Hepatocyte (in vitro differentiated cells): ENCODE measurements around the gene ST14. TPM values are rescaled to one million over a fixed set of nuclear protein-coding genes. Genes with fewer than 3 reads are reported as not detected.

ENCODE experiments used
- DNase-seq: peaks from one replicate; pipeline ENCODE4 v3.0.0-alpha.2; 2016; ENCODE audit warnings: low spot score
- H2AFZ ChIP-seq: fragments of 200-600 bp; sonication (generic); 2 replicates; pipeline ENCODE4 v1.6.0; 2016; ENCODE audit warnings: antibody characterized with exemption, mild to moderate bottlenecking
- H3K27ac ChIP-seq: fragments of 200-600 bp; sonication (generic); 2 replicates; pipeline ENCODE4 v1.5.1; 2016; ENCODE audit warnings: mild to moderate bottlenecking
- H3K27me3 ChIP-seq: fragments of 200-600 bp; sonication (generic); 2 replicates; pipeline ENCODE4 v1.6.1; 2016
- H3K36me3 ChIP-seq: fragments of 200-600 bp; sonication (generic); replicated peaks from 2 replicates; pipeline ENCODE4 v1.5.1; 2016; ENCODE audit warnings: low read depth; ENCODE audit not compliant: insufficient read depth
- H3K4me1 ChIP-seq: fragments of 200-600 bp; sonication (generic); 2 replicates; pipeline ENCODE4 v1.5.1; 2016; ENCODE audit warnings: mild to moderate bottlenecking, moderate library complexity; ENCODE audit not compliant: insufficient read depth
- H3K4me2 ChIP-seq: fragments of 200-600 bp; sonication (generic); 2 replicates; pipeline ENCODE4 v1.6.0; 2016
- H3K4me3 ChIP-seq: fragments of 200-600 bp; sonication (generic); 2 replicates; pipeline ENCODE4 v1.5.1; 2016; ENCODE audit warnings: mild to moderate bottlenecking
- H3K79me2 ChIP-seq: fragments of 200-600 bp; sonication (generic); 2 replicates; pipeline ENCODE4 v1.6.0; 2017; ENCODE audit warnings: mild to moderate bottlenecking
- H3K9me2 ChIP-seq: fragments of 200-600 bp; sonication (generic); replicated peaks from 2 replicates; pipeline ENCODE4 v1.6.0; 2017; ENCODE audit warnings: mild to moderate bottlenecking; ENCODE audit not compliant: insufficient read depth
- H3K9me3 ChIP-seq: fragments of 200-600 bp; sonication (generic); 2 replicates; pipeline ENCODE4 v1.5.1; 2016; ENCODE audit warnings: low read depth, mild to moderate bottlenecking
- H4K20me1 ChIP-seq: fragments of 200-600 bp; sonication (generic); 2 replicates; pipeline ENCODE4 v1.6.0; 2016; ENCODE audit warnings: mild to moderate bottlenecking; ENCODE audit not compliant: insufficient read depth, poor library complexity, severe bottlenecking
- CTCF ChIP-seq: fragments of 200-600 bp; sonication (generic); IDR thresholded peaks from 2 replicates; pipeline ENCODE4 v1.5.1; 2016; ENCODE audit warnings: antibody characterized with exemption, mild to moderate bottlenecking; ENCODE audit not compliant: poor library complexity
- EZH2 ChIP-seq: fragments of 200-600 bp; sonication (generic); IDR thresholded peaks from 2 replicates; pipeline ENCODE4 v1.6.1; 2016; ENCODE audit warnings: antibody characterized with exemption, mild to moderate bottlenecking, borderline replicate concordance
- EZH2phosphoT487 ChIP-seq: fragments of 200-600 bp; sonication (generic); IDR thresholded peaks from one replicate; pipeline ENCODE4 v1.6.1; 2018; ENCODE audit warnings: antibody characterized with exemption, mild to moderate bottlenecking, low read depth, moderate library complexity; ENCODE audit not compliant: unreplicated experiment, severe bottlenecking
- WGBS: methylation state at CpG from one replicate; pipeline ENCODE4 v1.1.6; 2016; ENCODE audit warnings: low lambda C conversion rate; ENCODE audit errors: missing lambda C conversion rate; 5-methylcytosine and 5-hydroxymethylcytosine counted together
- polyA plus RNA-seq: library from polyadenylated mRNA; unstranded; fragments of >200 nt; fragmentation: Nextera tagmentation; extraction: Ambion mirVana; gene quantifications from 2 replicates; pipeline ENCODE4 v1.2.1, GENCODE V29; 2016
- total RNA-seq: library from RNA; depleted of rRNA; stranded (reverse); fragments of >200 nt; gene quantifications from 2 replicates; pipeline ENCODE4 v1.2.3, GENCODE V29; 2014

The ST14 gene
- total and polyA plus RNA-seq, 2 experiments from 2014 or later, result 85.2 to 93.3 TPM

DNA sequence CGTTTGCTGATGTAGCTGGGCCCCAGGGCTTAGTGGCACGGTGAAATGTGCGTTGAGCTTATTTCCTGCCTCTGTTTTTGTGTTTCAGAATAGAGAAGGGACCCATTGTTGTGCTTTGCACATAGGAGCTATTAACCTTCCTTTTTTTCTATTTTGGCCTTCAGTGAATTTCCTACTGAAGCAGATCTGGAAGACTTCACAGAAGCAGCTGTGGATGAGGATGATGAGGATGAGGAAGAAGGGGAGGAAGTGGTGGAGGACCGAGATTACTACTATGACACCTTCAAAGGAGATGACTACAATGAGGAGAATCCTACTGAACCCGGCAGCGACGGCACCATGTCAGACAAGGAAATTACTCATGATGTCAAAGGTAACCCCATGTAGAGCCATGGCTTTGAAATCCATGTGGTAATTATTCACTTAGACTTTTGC, 37.4 kb upstream of the ST14 start:
- H3K27me3 ChIP-seq, result no peaks in the 10 kb centered on the region
- H3K36me3 ChIP-seq, result no peaks in the 10 kb centered on the region
- DNase-seq, result no peak
- H3K4me2 ChIP-seq, result no peak overlapping the region
- peaks cover 41% of the 10 kb centered on the region for H3K79me2 ChIP-seq
- H2AFZ ChIP-seq, result no peak overlapping the region
- no peaks in the 10 kb centered on the region for H3K9me2 ChIP-seq
- 94% methylated on average over 7 of the region's 7 CpGs for WGBS
- no peak for TF ChIP-seq EZH2phosphoT487
- no peak for TF ChIP-seq EZH2
- no peak overlapping the region for H3K4me3 ChIP-seq
- H3K9me3 ChIP-seq, result no peaks in the 10 kb centered on the region
- peaks cover 5% of the 10 kb centered on the region for H3K4me1 ChIP-seq
- no peak overlapping the region for H3K27ac ChIP-seq
- H4K20me1 ChIP-seq, result no peaks in the 10 kb centered on the region

DNA sequence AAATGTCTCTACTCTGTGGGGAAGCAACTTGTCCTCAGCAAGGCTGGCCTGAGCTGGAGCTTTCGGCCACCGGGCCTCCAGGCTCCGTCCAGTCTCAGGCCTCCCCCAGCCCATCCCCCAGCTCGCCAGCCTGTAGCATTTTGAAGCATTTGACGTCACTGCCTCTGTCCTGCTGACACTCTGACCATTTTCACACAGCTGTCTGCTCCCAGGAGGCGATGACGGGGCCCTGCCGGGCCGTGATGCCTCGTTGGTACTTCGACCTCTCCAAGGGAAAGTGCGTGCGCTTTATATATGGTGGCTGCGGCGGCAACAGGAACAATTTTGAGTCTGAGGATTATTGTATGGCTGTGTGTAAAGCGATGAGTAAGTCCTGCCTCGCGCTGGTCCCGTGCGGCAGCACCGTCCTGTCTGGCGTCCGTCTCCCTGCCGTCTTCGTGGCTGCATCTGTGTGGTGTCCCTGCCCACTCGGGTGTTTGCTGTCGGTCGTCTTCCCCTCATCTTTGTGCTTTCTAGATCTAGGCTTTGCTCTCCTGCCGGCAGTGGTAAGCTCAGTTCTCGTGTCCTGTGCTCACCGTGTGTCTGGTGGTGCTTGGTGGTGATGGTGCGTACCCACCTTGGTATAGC, 36.1 kb upstream of the ST14 start:
- Histone ChIP-seq H3K9me2 (no peaks in the 10 kb centered on the region), H2AFZ (no peak overlapping the region), H4K20me1 (no peaks in the 10 kb centered on the region), H3K4me3 (no peak overlapping the region), H3K36me3 (no peaks in the 10 kb centered on the region), H3K27me3 (no peaks in the 10 kb centered on the region), H3K79me2 (peaks cover 30% of the 10 kb centered on the region), H3K9me3 (no peaks in the 10 kb centered on the region), H3K27ac (peak overlapping the region; percentile 74), H3K4me2 (no peak overlapping the region), H3K4me1 (peaks cover 5% of the 10 kb centered on the region)
- no peak for TF ChIP-seq EZH2
- TF ChIP-seq CTCF, result no peak
- TF ChIP-seq EZH2phosphoT487, result no peak
- 92% methylated on average over 32 of the region's 32 CpGs for WGBS
- DNase-seq, result no peak

- Histone ChIP-seq H3K4me1 (peaks cover 5% of the 10 kb centered on the region), H4K20me1 (no peaks in the 10 kb centered on the region), H3K27me3 (no peaks in the 10 kb centered on the region), H3K4me2 (no peak overlapping the region), H3K4me3 (no peak overlapping the region), H3K36me3 (no peaks in the 10 kb centered on the region), H3K9me3 (no peaks in the 10 kb centered on the region), H3K79me2 (peaks cover 27% of the 10 kb centered on the region), H3K9me2 (no peaks in the 10 kb centered on the region), H3K27ac (peak overlapping the region; percentile 74), H2AFZ (no peak overlapping the region)
- peak; percentile 62 for DNase-seq
- WGBS, result 52% methylated on average over 4 of the region's 4 CpGs
- no peak for TF ChIP-seq CTCF
- no peak for TF ChIP-seq EZH2
- no peak for TF ChIP-seq EZH2phosphoT487
These were observed 35.5 kb upstream of the ST14 start for GRCh38 chr11:130124096-130124495.

GRCh38 chr11:130125638-130126037, 33.9 kb upstream of the ST14 start:
- H3K36me3 ChIP-seq, result no peaks in the 10 kb centered on the region
- no peaks in the 10 kb centered on the region for H3K9me2 ChIP-seq
- peaks cover 5% of the 10 kb centered on the region for H3K4me1 ChIP-seq
- no peak overlapping the region for H2AFZ ChIP-seq
- no peak overlapping the region for H3K4me3 ChIP-seq
- WGBS, result 77% methylated on average over 4 of the region's 4 CpGs
- H3K79me2 ChIP-seq, result peaks cover 18% of the 10 kb centered on the region
- no peaks in the 10 kb centered on the region for H4K20me1 ChIP-seq
- no peaks in the 10 kb centered on the region for H3K9me3 ChIP-seq
- no peak overlapping the region for H3K27ac ChIP-seq
- TF ChIP-seq EZH2, result no peak
- no peak for TF ChIP-seq EZH2phosphoT487
- no peak for TF ChIP-seq CTCF
- no peaks in the 10 kb centered on the region for H3K27me3 ChIP-seq
- H3K4me2 ChIP-seq, result no peak overlapping the region
- no peak for DNase-seq
